HCT116 (cell line): ENCODE measurements around the gene ELP2. TPM values are rescaled to one million over a fixed set of nuclear protein-coding genes. Genes with fewer than 3 reads are reported as not detected.

Experiments
- ATAC-seq: fragments of 200-7000 bp; cut with Tn5 transposase; 2 replicates; pipeline ENCODE4 v1.9.1; 2020; ENCODE audit warnings: mild to moderate bottlenecking, moderate library complexity
- BruUV-seq: library from RNA; stranded (reverse); fragments of 400-500 nt; replicated peaks from 2 replicates; lab custom pipeline; 2021; lab: Mats Ljungman, UMichigan
- CTCF ChIA-PET: fragments of 300-600 bp; sonication (Branson Sonifier 250); formaldehyde crosslinking; loops from one replicate; lab custom pipeline; 2021; ENCODE audit warnings: antibody characterized with exemption; lab: Charles Lee
- POLR2A ChIA-PET: fragments of 300-600, 350-600 bp; sonication (Branson Sonifier 250); formaldehyde crosslinking; loops from one replicate; lab custom pipeline; 2021; ENCODE audit warnings: antibody characterized with exemption; lab: Charles Lee
- RAD21 ChIA-PET, 2 experiments: fragments of 300-600 bp; sonication (Branson Sonifier 250); formaldehyde crosslinking; loops; one replicate each; lab custom pipeline; 2023; ENCODE audit warnings: low total read pairs in 2 of 2; ENCODE audit not compliant: uncharacterized antibody in 2 of 2, unreplicated experiment in 2 of 2, low non-redundant PET in 1 of 2; lab: Charles Lee
- DNase-seq: peaks from one replicate; pipeline ENCODE4 v3.0.0-alpha.2; 2010; ENCODE audit warnings: low read depth, low spot score
- H2AFZ ChIP-seq: fragments of 200-600 bp; shearing (Covaris generic), sonication (generic); 2 replicates; pipeline ENCODE4 v1.6.1; 2017; ENCODE audit warnings: low read depth, mixed run types, mixed read lengths, antibody characterized with exemption, low read length; ENCODE audit not compliant: poor library complexity, severe bottlenecking
- H3K27ac ChIP-seq: 2 replicates; pipeline ENCODE4 v1.5.1; 2012; ENCODE audit warnings: low read depth, low read length
- H3K27me3 ChIP-seq: fragments of 200-600 bp; sonication (generic); 2 replicates; pipeline ENCODE4 v1.6.1; 2016; ENCODE audit warnings: mixed run types, low read length, mixed read lengths; ENCODE audit not compliant: insufficient read depth
- H3K36me3 ChIP-seq, 2 experiments: fragments of 200-500 bp in 1 of 2; fragments of 200-600 bp in 1 of 2; sonication (Bioruptor generic) in 1 of 2; sonication (generic) in 1 of 2; 2 replicates each; pipeline versions ENCODE4 v1.5.1 to v1.6.1; 2014 to 2016; ENCODE audit warnings: low read length in 2 of 2, inconsistent platforms in 1 of 2, mixed read lengths in 1 of 2, mixed run types in 1 of 2; ENCODE audit not compliant: insufficient read depth in 2 of 2, control insufficient read depth in 1 of 2
- H3K4me1 ChIP-seq, 2 experiments: fragments of 200-600 bp in 1 of 2; sonication (generic) in 1 of 2; 2 replicates each; pipeline versions ENCODE4 v1.5.1 to v1.6.1; 2012 to 2017; ENCODE audit warnings: low read length in 2 of 2, inconsistent platforms in 1 of 2, mild to moderate bottlenecking in 1 of 2, mixed read lengths in 1 of 2, mixed run types in 1 of 2, moderate library complexity in 1 of 2; ENCODE audit not compliant: insufficient read depth in 2 of 2, control insufficient read depth in 1 of 2
- H3K4me2 ChIP-seq: fragments of 200-600 bp; sonication (generic); 2 replicates; pipeline ENCODE4 v1.6.1; 2017; ENCODE audit warnings: mixed run types, low read length, mixed read lengths
- H3K4me3 ChIP-seq, 2 experiments: fragments of 200-600 bp in 1 of 2; sonication (generic) in 1 of 2; replicated peaks in 1 of 2; 2 replicates each; pipeline ENCODE4 v1.5.1; 2011 to 2016; ENCODE audit warnings: low read length in 2 of 2, control low read depth in 1 of 2, low read depth in 1 of 2, mild to moderate bottlenecking in 1 of 2, mixed read lengths in 1 of 2, mixed run types in 1 of 2
- H3K79me2 ChIP-seq: fragments of 200-600 bp; sonication (generic); 2 replicates; pipeline ENCODE4 v1.6.1; 2017; ENCODE audit warnings: mild to moderate bottlenecking, mixed run types, low read length, moderate library complexity, mixed read lengths; ENCODE audit not compliant: insufficient read depth
- H3K9ac ChIP-seq: fragments of 200-600 bp; sonication (generic); 2 replicates; pipeline ENCODE4 v1.6.1; 2016; ENCODE audit warnings: low read length, mixed read lengths
- H3K9me2 ChIP-seq: fragments of 200-600 bp; sonication (generic), shearing (Covaris generic); 2 replicates; pipeline ENCODE4 v1.6.1; 2017; ENCODE audit warnings: mixed run types, mild to moderate bottlenecking, moderate library complexity; ENCODE audit not compliant: insufficient read depth
- H3K9me3 ChIP-seq, 2 experiments: fragments of 200-500 bp in 1 of 2; fragments of 200-600 bp in 1 of 2; sonication (Bioruptor generic) in 1 of 2; sonication (generic) in 1 of 2; 2 replicates each; pipeline ENCODE4 v1.6.1; 2014 to 2017; ENCODE audit warnings: low read length in 2 of 2, mixed read lengths in 2 of 2, inconsistent platforms in 1 of 2, low read depth in 1 of 2, mild to moderate bottlenecking in 1 of 2, mixed run types in 1 of 2, moderate library complexity in 1 of 2; ENCODE audit not compliant: control insufficient read depth in 1 of 2, insufficient read depth in 1 of 2
- H4K20me1 ChIP-seq: fragments of 200-600 bp; sonication (generic), shearing (Covaris generic); 2 replicates; pipeline ENCODE4 v1.6.1; 2017; ENCODE audit warnings: mixed run types, mild to moderate bottlenecking, moderate library complexity; ENCODE audit not compliant: insufficient read depth
- ATF3 ChIP-seq: IDR thresholded peaks from 2 replicates; pipeline ENCODE4 v1.6.1; 2012
- CEBPB ChIP-seq: IDR thresholded peaks from 2 replicates; pipeline ENCODE4 v1.6.1; 2012; ENCODE audit warnings: low read depth
- CTCF ChIP-seq, 3 experiments: fragments of 200-600 bp in 1 of 3; sonication (generic) in 1 of 3; IDR thresholded peaks in 2 of 3; conservative IDR thresholded peaks in 1 of 3; 2 replicates each; pipeline ENCODE4 v1.5.1; 2012 to 2017; ENCODE audit warnings: low read depth in 2 of 3, low read length in 2 of 3, antibody characterized with exemption in 1 of 3, borderline replicate concordance in 1 of 3, control low read depth in 1 of 3, mild to moderate bottlenecking in 1 of 3, mixed read lengths in 1 of 3, mixed run types in 1 of 3, moderate library complexity in 1 of 3; ENCODE audit not compliant: insufficient read depth in 1 of 3
- EGR1 ChIP-seq: IDR thresholded peaks from 2 replicates; pipeline ENCODE4 v1.6.1; 2012; ENCODE audit warnings: low read depth
- ELF1 ChIP-seq: IDR thresholded peaks from 2 replicates; pipeline ENCODE4 v1.6.1; 2012; ENCODE audit warnings: low read depth, borderline replicate concordance
- EZH2phosphoT487 ChIP-seq: fragments of 200-600 bp; IDR thresholded peaks from 2 replicates; pipeline ENCODE4 v1.6.1; 2018; ENCODE audit warnings: antibody characterized with exemption, borderline replicate concordance
- FOSL1 ChIP-seq: IDR thresholded peaks from 2 replicates; pipeline ENCODE4 v1.6.1; 2012; ENCODE audit warnings: low read depth
- JUND ChIP-seq: IDR thresholded peaks from 2 replicates; pipeline ENCODE4 v1.6.1; 2012
- MAX ChIP-seq: IDR thresholded peaks from 2 replicates; pipeline ENCODE4 v1.6.1; 2012
- POLR2A ChIP-seq: IDR thresholded peaks from 2 replicates; pipeline ENCODE4 v1.7.0; 2011; ENCODE audit warnings: borderline replicate concordance; ENCODE audit not compliant: insufficient read depth, insufficient read length; ENCODE audit errors: extremely low read depth
- POLR2AphosphoS5 ChIP-seq: IDR thresholded peaks from 2 replicates; pipeline ENCODE4 v1.6.1; 2011; ENCODE audit warnings: mild to moderate bottlenecking, low read depth, low read length, moderate library complexity
- REST ChIP-seq: IDR thresholded peaks from 2 replicates; pipeline ENCODE4 v1.6.1; 2012; ENCODE audit warnings: low read depth
- SIN3A ChIP-seq: IDR thresholded peaks from 2 replicates; pipeline ENCODE4 v1.6.1; 2012; ENCODE audit warnings: low read depth
- SRF ChIP-seq: IDR thresholded peaks from 2 replicates; pipeline ENCODE4 v1.6.1; 2012; ENCODE audit warnings: low read depth
- ZBTB33 ChIP-seq: IDR thresholded peaks from 2 replicates; pipeline ENCODE4 v1.6.1; 2011; ENCODE audit warnings: mild to moderate bottlenecking, low read length, moderate library complexity; ENCODE audit not compliant: insufficient replicate concordance; ENCODE audit errors: extremely low read depth
- ZFX ChIP-seq: fragments of 450-650 bp; IDR thresholded peaks from 2 replicates; pipeline ENCODE4 v1.6.1; 2017
- ZNF274 ChIP-seq: fragments of 200-500 bp; sonication (Bioruptor generic); IDR thresholded peaks from 2 replicates; pipeline ENCODE4 v1.6.1; 2014; ENCODE audit warnings: mild to moderate bottlenecking, low read depth, low read length, inconsistent platforms
- intact Hi-C: fragments of 100-400 bp; cut with micrococcal nuclease; formaldehyde crosslinking; loops from 2 replicates; pipeline ENCODE4 v1.10.0; 2022
- total RNA-seq: library from RNA; stranded (reverse); gene quantifications from one replicate; pipeline ENCODE4 v1.2.1, GENCODE V29; 2021; ENCODE audit not compliant: unreplicated experiment

Gene ELP2
- total RNA-seq, 1 experiment from 2014 or later: 109 TPM

GRCh38 chr18:36199691-36200295 is 70.1 kb downstream of the ELP2 start:
- no peak for ATAC-seq
- H2AFZ ChIP-seq: no peak overlapping the region
- ChIA-PET CTCF (no interaction called here), POLR2A (no interaction called here), RAD21 (no interaction called here)
- BruUV-seq: no TSS peak
- no peak for TF ChIP-seq SRF
- no peak for TF ChIP-seq POLR2AphosphoS5
- no peak for TF ChIP-seq SIN3A
- no peak for TF ChIP-seq ZFX
- TF ChIP-seq MAX: no peak
- TF ChIP-seq JUND: no peak
- TF ChIP-seq FOSL1: no peak
- TF ChIP-seq POLR2A: no peak
- no peak for TF ChIP-seq ATF3
- no peak for TF ChIP-seq CEBPB
- TF ChIP-seq EGR1: no peak
- TF ChIP-seq ZBTB33: no peak
- TF ChIP-seq CTCF (IDR thresholded peaks at IDR 0.05 in 2 of 3, conservative IDR thresholded peaks at IDR 0.05 in 1 of 3; ENCODE audit: borderline replicate concordance in 1 of 3, insufficient read depth in 1 of 3, low read depth in 2 of 3, low read length in 2 of 3): no peak
- no peak for TF ChIP-seq EZH2phosphoT487
- TF ChIP-seq ELF1: no peak
- no peak for TF ChIP-seq ZNF274
- TF ChIP-seq REST: no peak
- H3K9me3 ChIP-seq: no peaks in the 10 kb centered on the region
- H3K9ac ChIP-seq: no peak overlapping the region
- no peaks in the 10 kb centered on the region for H3K4me1 ChIP-seq
- intact Hi-C loops: no loop called here
- H3K79me2 ChIP-seq: no peaks in the 10 kb centered on the region
- no peak overlapping the region for H3K27ac ChIP-seq
- H3K9me2 ChIP-seq: no peaks in the 10 kb centered on the region
- H4K20me1 ChIP-seq: no peaks in the 10 kb centered on the region
- no peak overlapping the region for H3K4me3 ChIP-seq
- H3K36me3 ChIP-seq: no peaks in the 10 kb centered on the region; a peak in 2 of 4 replicates
- no peak for DNase-seq
- H3K4me2 ChIP-seq: no peak overlapping the region
- H3K27me3 ChIP-seq: no peaks in the 10 kb centered on the region
